Ascending aorta (tissue), 2 donors: Measurements from ENCODE around the gene PFDN6. TPM values are rescaled to one million over a fixed set of nuclear protein-coding genes. Genes with fewer than 3 reads are reported as not detected.

Experiments used
- DNase-seq, 2 donors: peaks; one replicate each; pipeline ENCODE4 v3.0.0-alpha.2; 2019; ENCODE audit warnings: low spot score in 2 of 2
- H3K27ac ChIP-seq, 2 donors: fragments of 200-600 bp; sonication (generic); one replicate each; pipeline ENCODE4 v1.5.1; 2016 to 2017; ENCODE audit warnings: mild to moderate bottlenecking in 1 of 2
- H3K27me3 ChIP-seq: fragments of 200-600 bp; sonication (generic); one replicate; pipeline ENCODE4 v1.5.1; 2017
- H3K36me3 ChIP-seq, 2 donors: fragments of 200-600 bp; sonication (generic); one replicate each; pipeline ENCODE4 v1.5.1; 2016
- H3K4me1 ChIP-seq, 2 donors: fragments of 200-600 bp; sonication (generic); one replicate each; pipeline ENCODE4 v1.5.1; 2016 to 2017; ENCODE audit warnings: mild to moderate bottlenecking in 1 of 2
- H3K4me3 ChIP-seq, 2 donors: fragments of 200-600 bp; sonication (generic); one replicate each; pipeline ENCODE4 v1.5.1; 2016 to 2017; ENCODE audit warnings: mild to moderate bottlenecking in 1 of 2
- H3K9me3 ChIP-seq, 2 donors: fragments of 200-600 bp; sonication (generic); one replicate each; pipeline ENCODE4 v1.5.1; 2016
- CTCF ChIP-seq, 3 experiments: fragments of 200-600 bp in 2 of 3; fragments of 450-650 bp in 1 of 3; sonication (generic) in 2 of 3; IDR thresholded peaks; one replicate each; pipeline ENCODE4 v1.5.1; 2016 to 2019; ENCODE audit warnings: antibody characterized with exemption in 3 of 3, mild to moderate bottlenecking in 1 of 3, moderate library complexity in 1 of 3
- intact Hi-C: fragments of 100-400 bp; cut with DNase I; formaldehyde crosslinking; loops from one replicate; pipeline ENCODE4 v1.15.1; 2023
- total RNA-seq: library from RNA; depleted of rRNA; stranded (reverse); fragments of >200 nt; gene quantifications from one replicate; pipeline ENCODE4 v1.1.0, GENCODE V29; 2016

PFDN6 gene
- total RNA-seq, 1 donor from 2014 or later = 11.3 TPM

DNA sequence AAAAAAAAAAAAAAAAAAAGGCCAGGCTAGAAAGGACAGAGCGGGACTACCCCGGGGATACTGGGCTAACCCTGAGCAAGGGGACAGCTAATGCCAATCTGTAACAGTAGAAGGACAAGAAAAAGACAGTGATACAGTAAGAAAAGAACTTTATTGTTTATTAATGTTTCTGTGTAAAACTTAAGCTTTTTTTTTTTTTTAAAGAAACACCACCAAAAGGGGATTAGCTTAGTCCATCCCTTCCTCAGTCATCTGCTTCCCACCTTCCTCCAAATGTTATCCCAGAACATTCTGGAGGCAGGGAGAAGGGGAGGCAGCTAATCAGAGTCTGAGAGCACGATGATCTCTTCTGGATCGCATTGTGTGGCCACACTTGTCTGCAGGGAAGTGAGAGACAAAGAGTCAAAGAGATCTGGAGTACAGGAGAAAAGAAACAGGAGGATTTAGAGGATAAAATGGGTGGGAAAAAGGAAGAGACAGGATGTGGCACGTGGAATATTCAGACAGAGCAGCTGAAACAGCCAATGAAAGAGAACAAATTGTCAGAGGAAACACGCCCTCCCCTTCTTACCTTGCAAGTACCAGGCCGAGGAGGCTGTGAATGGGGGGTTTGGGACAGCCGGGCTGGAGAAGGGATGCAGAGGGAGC is 29.1 kb downstream of the PFDN6 start:
- no peak for DNase-seq
- H3K36me3 ChIP-seq = peaks cover 17 to 28% of the 10 kb centered on the region in 2 donors
- no peak for TF ChIP-seq CTCF (IDR thresholded peaks at IDR 0.05)
- H3K27ac ChIP-seq = peak overlapping the region; percentile 75 to 93
- peak overlapping the region; percentile 59 to 64 for H3K4me3 ChIP-seq
- no peaks in the 10 kb centered on the region for H3K9me3 ChIP-seq
- H3K27me3 ChIP-seq = no peaks in the 10 kb centered on the region
- H3K4me1 ChIP-seq = peaks cover 24 to 49% of the 10 kb centered on the region in 2 donors
- intact Hi-C loops = loop anchor here (5.0 to 10.0 kb wide), 2 partner anchors 116 to 1654 kb away; partner anchors contain the start of genes C6orf47, CSNK2B, GPANK1 and HSD17B8

- Histone ChIP-seq H3K36me3 (peaks cover 17 to 28% of the 10 kb centered on the region in 2 donors), H3K9me3 (no peaks in the 10 kb centered on the region), H3K4me1 (peaks cover 27 to 50% of the 10 kb centered on the region in 2 donors), H3K27ac (peak overlapping the region; percentile 89 to 93), H3K4me3 (peak overlapping the region in 1 of 2 donors; percentile 81), H3K27me3 (no peaks in the 10 kb centered on the region)
- no peak for DNase-seq
- no peak for TF ChIP-seq CTCF (IDR thresholded peaks at IDR 0.05)
- intact Hi-C loops = loop anchor here (5.0 to 10.0 kb wide), 2 partner anchors 118 to 1655 kb away; partner anchors contain the start of genes C6orf47, CSNK2B, GPANK1 and HSD17B8
Measured at GRCh38 chr6:33319939-33320314, 30.5 kb downstream of the PFDN6 start.

DNA sequence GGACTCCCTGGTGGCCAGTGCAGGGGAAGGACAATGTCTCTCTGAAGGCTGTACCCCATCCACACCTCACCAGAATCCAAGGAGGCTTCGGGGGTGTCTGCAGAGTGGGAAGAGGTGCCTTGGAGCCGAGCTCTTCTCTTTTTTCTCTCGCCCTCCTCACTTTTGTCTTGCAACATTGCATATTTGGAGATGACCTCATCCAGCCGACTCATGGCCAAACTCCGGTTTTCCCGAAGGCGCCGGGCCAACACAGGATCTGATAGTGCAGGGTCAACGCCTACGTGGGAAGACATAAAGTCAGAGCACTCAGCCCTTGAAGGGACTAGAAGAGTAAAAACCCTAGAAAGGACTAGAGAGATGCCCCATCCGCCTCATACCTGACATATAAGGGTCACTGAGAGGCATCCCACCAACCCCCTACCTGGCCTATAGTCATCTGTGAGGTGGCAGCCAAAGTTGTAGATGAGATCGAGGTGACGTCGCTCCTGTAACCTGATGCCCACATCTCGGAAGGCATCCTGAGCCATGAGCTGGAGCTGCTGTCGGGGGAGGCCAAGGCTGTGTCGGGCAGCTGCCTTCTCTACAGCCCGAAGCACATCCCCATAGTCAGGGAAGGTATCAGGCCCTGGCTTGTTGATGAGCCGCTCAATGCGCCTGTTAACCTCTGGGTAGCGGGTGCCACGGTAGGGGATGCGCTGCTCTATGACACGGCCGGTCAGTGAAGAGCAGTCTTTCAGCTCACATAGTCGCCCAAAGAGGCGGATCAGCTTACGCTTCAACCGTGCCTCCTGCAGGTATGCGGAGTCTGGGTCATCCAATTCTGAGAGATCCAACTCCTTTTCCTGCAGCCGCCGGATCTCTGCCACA is 31.1 kb downstream of the PFDN6 start:
- Histone ChIP-seq H3K36me3 (peaks cover 17 to 28% of the 10 kb centered on the region in 2 donors), H3K27ac (peak overlapping the region; percentile 89 to 93), H3K27me3 (no peaks in the 10 kb centered on the region), H3K4me3 (peak overlapping the region in 1 of 2 donors; percentile 81), H3K4me1 (peaks cover 27 to 48% of the 10 kb centered on the region in 2 donors), H3K9me3 (no peaks in the 10 kb centered on the region)
- no peak for TF ChIP-seq CTCF (IDR thresholded peaks at IDR 0.05)
- DNase-seq = peak in 1 of 2 donors; percentile 86
- intact Hi-C loops = no loop called here

GRCh38 chr6:33321227-33321626 is 31.8 kb downstream of the PFDN6 start:
- Histone ChIP-seq H3K36me3 (peaks cover 17 to 28% of the 10 kb centered on the region in 2 donors), H3K9me3 (no peaks in the 10 kb centered on the region), H3K4me1 (peaks cover 27 to 48% of the 10 kb centered on the region in 2 donors), H3K4me3 (peak overlapping the region; percentile 81 to 85), H3K27ac (peak overlapping the region; percentile 89 to 93), H3K27me3 (no peaks in the 10 kb centered on the region)
- TF ChIP-seq CTCF (IDR thresholded peaks at IDR 0.05) = no peak
- intact Hi-C loops = no loop called here
- DNase-seq = no peak

DNA sequence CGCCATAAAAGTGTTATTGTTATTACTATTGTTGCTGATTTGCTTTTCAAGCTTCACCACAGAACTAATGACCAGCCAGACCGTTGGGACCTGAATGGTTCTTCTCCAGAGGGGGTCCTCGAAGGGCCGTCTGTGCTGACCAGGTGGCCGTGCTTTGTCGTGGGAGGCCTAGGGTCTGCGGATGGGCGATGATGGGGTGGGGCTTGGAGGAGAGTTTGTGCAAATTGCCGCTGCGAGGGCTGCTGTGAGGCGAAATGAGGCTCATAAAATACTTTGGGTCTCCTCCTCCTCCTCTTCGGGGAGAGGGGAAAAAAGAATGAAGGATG is 34.2 kb downstream of the PFDN6 start:
- DNase-seq = no peak
- intact Hi-C loops = loop anchor here (1.0 kb wide), 1 partner anchor 68 kb away; the partner anchor contains the start of gene KIFC1
- H3K4me3 ChIP-seq = peak overlapping the region; percentile 81 to 85
- H3K27me3 ChIP-seq = no peaks in the 10 kb centered on the region
- H3K4me1 ChIP-seq = peaks cover 27 to 38% of the 10 kb centered on the region in 2 donors
- peak in 1 of 3 experiments; percentile 1 for TF ChIP-seq CTCF (IDR thresholded peaks at IDR 0.05)
- H3K27ac ChIP-seq = peak overlapping the region; percentile 89 to 93
- H3K9me3 ChIP-seq = no peaks in the 10 kb centered on the region
- H3K36me3 ChIP-seq = peaks cover 17 to 27% of the 10 kb centered on the region in 2 donors
